ENCODE results near the gene RPAIN.

Gene RPAIN

DNA sequence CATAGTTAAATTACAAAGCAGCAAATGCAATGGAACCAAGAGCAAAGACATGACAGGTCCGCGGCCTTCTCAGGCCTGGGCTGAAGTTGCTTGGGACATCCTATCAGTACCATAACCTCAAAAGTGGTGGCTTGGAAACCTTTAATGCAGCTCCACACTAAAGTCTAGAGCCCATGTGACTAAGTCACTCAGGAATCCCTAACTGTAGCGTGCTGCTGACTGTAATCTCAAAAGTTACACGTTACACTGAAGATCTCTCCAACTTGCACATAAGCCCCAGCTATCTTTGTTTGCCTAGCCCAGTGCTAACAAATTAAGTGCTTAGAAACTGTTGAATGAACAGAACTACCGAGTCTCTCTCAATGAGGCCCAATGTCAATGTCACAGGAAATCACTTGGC is 28.3 kb upstream of the RPAIN start:
- H3K27ac ChIP-seq = no peak overlapping the region
- TF ChIP-seq, protein P1, sequence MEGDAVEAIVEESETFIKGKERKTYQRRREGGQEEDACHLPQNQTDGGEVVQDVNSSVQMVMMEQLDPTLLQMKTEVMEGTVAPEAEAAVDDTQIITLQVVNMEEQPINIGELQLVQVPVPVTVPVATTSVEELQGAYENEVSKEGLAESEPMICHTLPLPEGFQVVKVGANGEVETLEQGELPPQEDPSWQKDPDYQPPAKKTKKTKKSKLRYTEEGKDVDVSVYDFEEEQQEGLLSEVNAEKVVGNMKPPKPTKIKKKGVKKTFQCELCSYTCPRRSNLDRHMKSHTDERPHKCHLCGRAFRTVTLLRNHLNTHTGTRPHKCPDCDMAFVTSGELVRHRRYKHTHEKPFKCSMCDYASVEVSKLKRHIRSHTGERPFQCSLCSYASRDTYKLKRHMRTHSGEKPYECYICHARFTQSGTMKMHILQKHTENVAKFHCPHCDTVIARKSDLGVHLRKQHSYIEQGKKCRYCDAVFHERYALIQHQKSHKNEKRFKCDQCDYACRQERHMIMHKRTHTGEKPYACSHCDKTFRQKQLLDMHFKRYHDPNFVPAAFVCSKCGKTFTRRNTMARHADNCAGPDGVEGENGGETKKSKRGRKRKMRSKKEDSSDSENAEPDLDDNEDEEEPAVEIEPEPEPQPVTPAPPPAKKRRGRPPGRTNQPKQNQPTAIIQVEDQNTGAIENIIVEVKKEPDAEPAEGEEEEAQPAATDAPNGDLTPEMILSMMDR (conservative IDR thresholded peaks at IDR 0.05) = no peak

DNA sequence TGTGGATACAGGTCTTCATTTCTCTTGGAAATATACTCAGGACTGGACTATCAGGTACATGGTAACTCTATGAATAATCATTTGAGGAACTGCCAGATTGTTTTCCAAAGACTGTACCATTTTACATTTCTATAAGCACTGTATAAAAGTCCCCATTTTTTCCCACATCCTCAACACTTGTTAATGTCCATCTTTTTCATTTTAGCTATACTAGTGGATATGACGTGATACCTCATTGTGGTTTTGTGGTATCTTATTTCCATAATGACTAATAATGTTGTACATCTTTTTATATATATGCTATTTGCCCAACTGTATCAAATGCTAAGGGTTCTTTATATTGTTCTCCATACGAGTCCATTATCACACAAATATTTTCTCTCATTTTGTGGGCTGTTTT is 23.4 kb upstream of the RPAIN start:
- no peak overlapping the region for H3K27ac ChIP-seq
- TF ChIP-seq, protein P1 (conservative IDR thresholded peaks at IDR 0.05) = no peak

GRCh38 chr17:5399767-5400166 is 20.2 kb upstream of the RPAIN start:
- TF ChIP-seq, protein P1 (conservative IDR thresholded peaks at IDR 0.05) = no peak
- H3K27ac ChIP-seq = no peak overlapping the region

DNA sequence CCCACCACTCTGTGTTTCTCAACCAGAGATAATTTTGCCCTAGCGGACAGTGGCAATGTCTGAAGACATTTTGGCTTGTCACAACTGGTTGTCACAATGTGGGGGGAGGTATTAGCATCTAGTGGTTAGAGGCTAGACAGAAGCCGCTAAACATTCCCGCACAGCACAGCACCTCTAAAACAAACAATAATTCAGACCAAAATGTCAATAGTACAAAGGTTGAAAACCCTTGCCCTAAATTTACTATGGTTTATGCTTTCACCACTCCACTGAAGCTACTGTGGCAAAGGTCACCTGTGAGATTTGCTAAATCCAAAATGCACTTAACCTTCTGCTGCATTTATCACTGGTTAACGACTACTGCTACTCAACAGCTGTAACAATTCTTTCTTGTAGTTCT is 14.6 kb upstream of the RPAIN start:
- H3K27ac ChIP-seq = no peak overlapping the region
- TF ChIP-seq, protein P1 (conservative IDR thresholded peaks at IDR 0.05) = no peak

- H3K27ac ChIP-seq = no peak overlapping the region
- TF ChIP-seq, protein P1 (conservative IDR thresholded peaks at IDR 0.05) = no peak
These were observed 11.8 kb upstream of the RPAIN start for GRCh38 chr17:5408186-5408585.

GRCh38 chr17:5410594-5411272 is 9.2 kb upstream of the RPAIN start:
- H3K27ac ChIP-seq = no peak overlapping the region
- TF ChIP-seq, protein P1 (conservative IDR thresholded peaks at IDR 0.05) = no peak

DNA sequence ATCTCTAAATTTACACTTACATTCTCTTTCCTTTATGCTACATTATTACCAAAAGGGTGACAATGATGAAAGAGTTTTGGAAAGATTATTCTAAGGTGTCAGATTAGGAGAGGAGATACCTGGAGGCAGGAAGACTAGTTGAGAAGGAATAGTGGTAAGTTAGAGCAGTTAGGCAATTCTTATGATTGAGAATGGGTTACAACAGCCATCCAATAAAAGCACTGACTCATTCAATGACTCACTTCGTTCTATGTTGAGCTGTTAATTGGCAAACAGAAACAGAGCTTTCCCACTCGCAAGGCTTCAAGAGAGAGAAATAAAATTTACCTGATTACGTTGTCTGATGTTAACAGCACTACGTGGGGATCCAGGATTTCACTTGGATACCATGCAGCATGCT is 6.3 kb upstream of the RPAIN start:
- TF ChIP-seq, protein P1 (conservative IDR thresholded peaks at IDR 0.05) = no peak
- no peak overlapping the region for H3K27ac ChIP-seq
